Uterus (tissue), 4 donors: ENCODE data around the gene DNAJC15. TPM values are rescaled to one million over a fixed set of nuclear protein-coding genes. Genes with fewer than 3 reads are reported as not detected.

Source experiments
- DNase-seq, 2 donors: peaks; one replicate each; pipeline ENCODE4 v3.0.0-alpha.2; 2019 to 2020
- H3K27ac ChIP-seq, 2 donors: fragments of 200-600 bp; sonication (generic); 1 replicate in 1 of 2; 2 replicates in 1 of 2; pipeline ENCODE4 v1.5.1; 2016 to 2018
- H3K27me3 ChIP-seq, 2 donors: fragments of 200-600 bp; sonication (generic); one replicate each; pipeline ENCODE4 v1.5.1; 2018 to 2019; ENCODE audit warnings: control low read depth in 1 of 2
- H3K36me3 ChIP-seq, 2 donors: fragments of 200-600 bp; sonication (generic); one replicate each; pipeline ENCODE4 v1.5.1; 2019; ENCODE audit warnings: control low read depth in 1 of 2
- H3K4me1 ChIP-seq, 2 donors: fragments of 200-600 bp; sonication (generic); one replicate each; pipeline ENCODE4 v1.5.1; 2018 to 2019; ENCODE audit warnings: control low read depth in 1 of 2
- H3K4me3 ChIP-seq, 2 donors: fragments of 200-600 bp; sonication (generic); 1 replicate in 1 of 2; 2 replicates in 1 of 2; pipeline ENCODE4 v1.5.1; 2018 to 2019; ENCODE audit warnings: mild to moderate bottlenecking in 1 of 2
- H3K9me3 ChIP-seq, 2 donors: fragments of 200-600 bp; sonication (generic); one replicate each; pipeline ENCODE4 v1.5.1; 2019; ENCODE audit warnings: control low read depth in 1 of 2
- POLR2A ChIP-seq, 2 donors: fragments of 450-650 bp; IDR thresholded peaks; one replicate each; pipeline ENCODE4 v1.6.1; 2016; ENCODE audit warnings: antibody characterized with exemption in 2 of 2, mild to moderate bottlenecking in 1 of 2, moderate library complexity in 1 of 2
- intact Hi-C: fragments of 100-400 bp; cut with DNase I; formaldehyde crosslinking; loops from one replicate; pipeline ENCODE4 v1.15.1; 2023; ENCODE audit warnings: low total_unique reads
- total RNA-seq, 4 donors: library from RNA; depleted of rRNA in 3 of 4; stranded (reverse); fragments of >200 nt in 3 of 4; gene quantifications; one replicate each; pipeline versions ENCODE4 v1.1.0 to v1.2.4, GENCODE V29; 2014 to 2023
- TF ChIP-seq, protein P1 (sequence below), 4 experiments: fragments of 200-600 bp in 2 of 4; fragments of 450-650 bp in 2 of 4; sonication (generic) in 2 of 4; IDR thresholded peaks; one replicate each; pipeline ENCODE4 v1.5.1; 2016 to 2019; ENCODE audit warnings: antibody characterized with exemption in 4 of 4, mild to moderate bottlenecking in 2 of 4, moderate library complexity in 1 of 4
- donor health status: DM: yes; HTN: yes; CAD: no.

DNAJC15 gene
- total RNA-seq, 4 donors from 2014 or later = 3.6 to 14.5 (median 6.1) TPM

DNA sequence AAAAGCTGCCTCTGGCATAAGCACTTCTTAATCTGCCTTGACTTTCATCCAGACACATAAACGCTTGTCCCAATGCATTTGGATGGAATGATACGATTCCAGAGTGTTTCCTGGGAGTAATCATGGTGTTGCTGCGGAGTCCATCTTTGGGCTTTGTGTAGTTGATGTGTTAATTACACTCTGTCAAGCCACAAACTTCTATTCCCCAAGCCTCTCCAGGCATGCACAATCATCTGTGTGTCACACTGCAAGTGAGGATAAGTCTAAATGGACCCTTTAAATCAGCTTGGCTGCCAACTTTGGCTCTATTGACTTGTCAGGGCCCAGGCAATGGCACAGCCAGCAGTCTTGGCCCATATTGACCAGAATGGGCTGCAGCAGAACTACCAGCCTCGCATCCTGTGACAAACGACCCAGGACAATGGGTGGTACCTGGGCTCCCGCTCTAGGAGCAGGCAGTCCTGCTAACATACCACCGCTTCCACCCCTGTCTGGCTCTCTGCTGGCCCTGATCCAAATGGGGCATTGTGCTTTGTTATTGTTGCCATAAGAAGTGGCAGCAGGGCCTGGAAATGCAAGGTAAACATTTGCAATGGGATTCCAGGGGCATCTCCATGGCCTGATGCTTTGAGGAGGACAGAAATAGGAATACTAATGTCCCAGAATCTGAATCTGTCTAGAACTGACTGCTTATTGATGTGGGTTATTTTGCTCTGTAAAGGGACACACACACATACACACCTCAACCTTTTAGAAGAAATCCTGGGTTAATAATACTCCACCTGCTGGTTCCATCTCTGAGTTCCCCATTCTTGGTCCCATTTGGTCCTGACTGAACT lies 127.2 kb downstream of the DNAJC15 start:
- TF ChIP-seq, protein P1, sequence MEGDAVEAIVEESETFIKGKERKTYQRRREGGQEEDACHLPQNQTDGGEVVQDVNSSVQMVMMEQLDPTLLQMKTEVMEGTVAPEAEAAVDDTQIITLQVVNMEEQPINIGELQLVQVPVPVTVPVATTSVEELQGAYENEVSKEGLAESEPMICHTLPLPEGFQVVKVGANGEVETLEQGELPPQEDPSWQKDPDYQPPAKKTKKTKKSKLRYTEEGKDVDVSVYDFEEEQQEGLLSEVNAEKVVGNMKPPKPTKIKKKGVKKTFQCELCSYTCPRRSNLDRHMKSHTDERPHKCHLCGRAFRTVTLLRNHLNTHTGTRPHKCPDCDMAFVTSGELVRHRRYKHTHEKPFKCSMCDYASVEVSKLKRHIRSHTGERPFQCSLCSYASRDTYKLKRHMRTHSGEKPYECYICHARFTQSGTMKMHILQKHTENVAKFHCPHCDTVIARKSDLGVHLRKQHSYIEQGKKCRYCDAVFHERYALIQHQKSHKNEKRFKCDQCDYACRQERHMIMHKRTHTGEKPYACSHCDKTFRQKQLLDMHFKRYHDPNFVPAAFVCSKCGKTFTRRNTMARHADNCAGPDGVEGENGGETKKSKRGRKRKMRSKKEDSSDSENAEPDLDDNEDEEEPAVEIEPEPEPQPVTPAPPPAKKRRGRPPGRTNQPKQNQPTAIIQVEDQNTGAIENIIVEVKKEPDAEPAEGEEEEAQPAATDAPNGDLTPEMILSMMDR (IDR thresholded peaks at IDR 0.05) = no peak
- no peak for TF ChIP-seq POLR2A (IDR thresholded peaks at IDR 0.05)
- Histone ChIP-seq H3K4me3 (no peak overlapping the region), H3K27ac (no peak overlapping the region), H3K4me1 (no peaks in the 10 kb centered on the region), H3K36me3 (no peaks in the 10 kb centered on the region), H3K27me3 (no peaks in the 10 kb centered on the region), H3K9me3 (no peaks in the 10 kb centered on the region)
- intact Hi-C loops = no loop called here
- no peak for DNase-seq

DNA sequence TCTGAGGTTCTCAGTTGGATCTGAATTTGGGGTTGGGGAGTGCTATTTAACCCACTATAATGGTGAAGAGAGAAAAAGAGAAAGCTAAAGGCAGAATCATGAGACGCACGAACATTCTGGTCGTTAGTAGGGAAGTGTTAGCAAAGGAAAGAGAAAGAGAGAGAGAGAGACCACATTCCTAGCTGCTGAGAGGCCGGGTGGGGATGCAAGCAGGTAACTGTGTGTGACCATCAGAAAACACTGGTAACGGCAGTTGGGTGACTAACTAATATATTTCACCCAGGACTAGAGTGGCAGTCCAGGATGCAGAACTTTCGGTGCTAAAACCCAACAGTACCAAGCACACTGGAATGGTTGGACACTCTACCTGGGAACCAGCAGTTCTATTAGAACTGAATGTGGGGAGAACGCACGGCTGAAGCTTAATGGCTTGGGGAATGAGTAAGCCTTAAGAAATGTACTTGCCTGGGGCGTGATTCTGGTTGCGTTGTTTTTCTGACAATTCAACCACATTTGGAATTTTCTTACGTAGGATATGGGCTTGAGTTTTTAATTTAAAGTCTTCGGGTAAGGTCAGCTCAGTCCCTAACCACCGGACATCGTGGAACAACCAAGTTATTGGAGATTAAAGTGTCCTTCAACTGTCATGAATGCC lies 130.2 kb downstream of the DNAJC15 start:
- Histone ChIP-seq H3K4me1 (no peaks in the 10 kb centered on the region), H3K27me3 (no peaks in the 10 kb centered on the region), H3K36me3 (no peaks in the 10 kb centered on the region), H3K4me3 (no peak overlapping the region), H3K27ac (no peak overlapping the region), H3K9me3 (no peaks in the 10 kb centered on the region)
- TF ChIP-seq, protein P1 (IDR thresholded peaks at IDR 0.05) = no peak
- no peak for TF ChIP-seq POLR2A (IDR thresholded peaks at IDR 0.05)
- no peak for DNase-seq
- intact Hi-C loops = no loop called here

DNA sequence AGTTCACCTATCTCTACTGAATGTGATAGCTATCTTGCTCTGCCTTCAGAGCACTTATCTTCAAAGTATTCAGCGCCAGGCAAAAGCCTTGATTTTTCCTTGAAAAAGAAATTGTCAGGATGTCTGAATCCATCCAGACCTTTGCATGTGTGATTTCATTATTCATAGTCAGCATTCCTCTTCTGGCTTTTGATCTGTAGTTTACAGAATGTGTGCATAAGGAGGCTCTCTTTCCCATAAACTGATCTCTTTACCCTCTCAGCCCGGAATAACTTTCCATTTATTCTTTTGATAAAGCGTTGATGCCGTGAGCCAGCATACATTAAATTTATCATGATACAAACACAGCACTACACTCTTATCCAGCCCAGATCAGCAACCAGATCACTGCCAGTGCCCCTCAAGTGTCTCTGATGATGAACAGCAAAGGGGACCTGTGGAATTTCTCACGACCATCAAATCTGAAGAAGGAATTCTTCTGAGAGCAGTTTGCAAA lies 130.8 kb downstream of the DNAJC15 start:
- Histone ChIP-seq H3K9me3 (no peaks in the 10 kb centered on the region), H3K4me1 (no peaks in the 10 kb centered on the region), H3K4me3 (no peak overlapping the region), H3K27ac (no peak overlapping the region), H3K36me3 (no peaks in the 10 kb centered on the region), H3K27me3 (no peaks in the 10 kb centered on the region)
- DNase-seq = no peak
- TF ChIP-seq, protein P1 (IDR thresholded peaks at IDR 0.05) = no peak
- no peak for TF ChIP-seq POLR2A (IDR thresholded peaks at IDR 0.05)
- intact Hi-C loops = no loop called here

DNA sequence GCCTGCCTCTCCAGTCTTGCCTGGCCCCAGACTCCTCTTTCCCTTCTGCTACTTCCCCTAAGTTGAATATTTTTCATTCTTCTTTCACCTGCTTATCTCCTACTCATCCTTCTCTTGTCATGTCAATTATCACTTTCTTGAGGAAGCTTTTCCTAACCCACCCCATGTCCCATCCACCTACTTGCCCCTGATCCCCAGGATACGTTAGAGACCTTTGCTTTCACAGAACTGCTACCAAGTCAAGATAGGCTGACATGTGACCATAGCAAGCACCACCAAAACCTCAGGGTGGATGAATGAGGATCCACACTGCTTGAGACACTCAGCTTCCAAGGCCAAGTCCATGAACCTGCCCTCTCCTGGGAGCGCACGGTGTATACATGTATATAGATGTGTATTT lies 131.5 kb downstream of the DNAJC15 start:
- no peaks in the 10 kb centered on the region for H3K4me1 ChIP-seq
- TF ChIP-seq POLR2A (IDR thresholded peaks at IDR 0.05) = no peak
- TF ChIP-seq, protein P1 (IDR thresholded peaks at IDR 0.05) = no peak
- H3K9me3 ChIP-seq = no peaks in the 10 kb centered on the region
- no peak overlapping the region for H3K27ac ChIP-seq
- intact Hi-C loops = no loop called here
- H3K4me3 ChIP-seq = no peak overlapping the region
- DNase-seq = no peak
- H3K36me3 ChIP-seq = no peaks in the 10 kb centered on the region
- H3K27me3 ChIP-seq = no peaks in the 10 kb centered on the region

DNA sequence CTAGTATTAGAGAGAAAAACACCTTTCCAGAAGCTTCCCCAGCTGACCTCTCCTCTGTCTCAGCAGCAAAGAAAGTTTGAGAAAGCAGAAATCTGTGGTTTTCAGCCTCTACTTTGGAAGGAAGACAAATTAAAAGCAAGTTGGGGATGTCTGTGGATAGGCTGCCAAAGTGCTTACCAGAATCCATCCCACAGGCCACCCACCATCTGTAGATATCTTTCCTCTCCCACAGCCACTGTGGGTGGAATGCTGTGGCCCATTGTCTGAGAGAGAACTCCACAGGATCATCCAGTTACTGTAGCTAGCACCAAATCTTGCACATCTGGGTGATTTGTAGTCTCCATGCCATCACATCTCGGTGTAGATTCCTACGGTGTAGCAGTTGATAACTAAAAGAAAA lies 133.5 kb downstream of the DNAJC15 start:
- H3K27ac ChIP-seq = no peak overlapping the region

More for the DNA sequence above, 133.5 kb downstream of the DNAJC15 start:
- H3K4me1 ChIP-seq = no peaks in the 10 kb centered on the region
- intact Hi-C loops = no loop called here
- H3K9me3 ChIP-seq = no peaks in the 10 kb centered on the region
- H3K27me3 ChIP-seq = no peaks in the 10 kb centered on the region
- DNase-seq = no peak
- H3K4me3 ChIP-seq = no peak overlapping the region
- H3K36me3 ChIP-seq = no peaks in the 10 kb centered on the region
- TF ChIP-seq POLR2A (IDR thresholded peaks at IDR 0.05) = no peak
- TF ChIP-seq, protein P1 (IDR thresholded peaks at IDR 0.05) = no peak
